Nephron progenitor cell (in vitro differentiated cells): ENCODE results near the gene ELAVL1.
"Not testable (repeated sequence)": the region's sequence is repeated elsewhere in the genome, so short reads cannot be mapped to it uniquely, and the experiment has no call there.

Experiments
- DNase-seq: peaks from one replicate; pipeline ENCODE4 v3.0.0; 2021
- H3K27ac Mint-ChIP-seq: 2 replicates; pipeline ENCODE4 v1.8.0; 2021; ENCODE audit warnings: mild to moderate bottlenecking, moderate library complexity, mixed read lengths
- H3K27me3 Mint-ChIP-seq: 2 replicates; pipeline ENCODE4 v1.8.0; 2021; ENCODE audit warnings: mild to moderate bottlenecking, low read depth, mixed read lengths; ENCODE audit not compliant: poor library complexity
- H3K36me3 Mint-ChIP-seq: 2 replicates; pipeline ENCODE4 v1.8.0; 2021; ENCODE audit warnings: low read depth, mixed read lengths
- H3K4me1 Mint-ChIP-seq: 2 replicates; pipeline ENCODE4 v1.8.0; 2021; ENCODE audit warnings: mixed read lengths
- H3K4me3 Mint-ChIP-seq: 2 replicates; pipeline ENCODE4 v1.8.0; 2021; ENCODE audit warnings: mild to moderate bottlenecking, moderate library complexity, mixed read lengths
- H3K9me3 Mint-ChIP-seq: 2 replicates; pipeline ENCODE4 v1.8.0; 2021; ENCODE audit warnings: mild to moderate bottlenecking, moderate library complexity, mixed read lengths
- CTCF ChIP-seq: fragments of 200-600 bp; sonication (generic); IDR thresholded peaks from 2 replicates; pipeline ENCODE4 v1.5.0; 2021; ENCODE audit warnings: antibody characterized with exemption

Gene ELAVL1

GRCh38 chr19:7920519-7921301 lies 84.7 kb downstream of the ELAVL1 start:
- Mint-ChIP-seq H3K9me3 (no peaks in the 10 kb centered on the region), H3K27me3 (peaks cover 41% of the 10 kb centered on the region), H3K36me3 (peaks cover 4% of the 10 kb centered on the region), H3K27ac (peak overlapping the region; percentile 81), H3K4me3 (peak overlapping the region; percentile 85), H3K4me1 (peaks cover 38% of the 10 kb centered on the region)
- TF ChIP-seq CTCF, result no peak
- DNase-seq, result peak; percentile 100

- peaks cover 42% of the 10 kb centered on the region for H3K4me1 Mint-ChIP-seq
- H3K9me3 Mint-ChIP-seq, result no peaks in the 10 kb centered on the region
- H3K4me3 Mint-ChIP-seq, result peak within 1 kb of the TSS; percentile 85
- peaks cover 49% of the 10 kb centered on the region for H3K27me3 Mint-ChIP-seq
- H3K27ac Mint-ChIP-seq, result peak within 1 kb of the TSS; percentile 82
- peak; percentile 98 for DNase-seq
- H3K36me3 Mint-ChIP-seq, result peaks cover 4% of the 10 kb centered on the region
- no peak for TF ChIP-seq CTCF
Measured at GRCh38 chr19:7919610-7920518, 85.6 kb downstream of the ELAVL1 start, which contains the start of gene SNAPC2. SNAPC2 (plus strand) TSS chr19:7920338; CDS start chr19:7920367, 29 bp downstream.

- H3K27ac Mint-ChIP-seq, result no peak overlapping the region
- peaks cover 60% of the 10 kb centered on the region for H3K27me3 Mint-ChIP-seq
- peak overlapping the region; percentile 85 for H3K4me3 Mint-ChIP-seq
- peaks cover 4% of the 10 kb centered on the region for H3K36me3 Mint-ChIP-seq
- DNase-seq, result no peak
- no peaks in the 10 kb centered on the region for H3K9me3 Mint-ChIP-seq
- H3K4me1 Mint-ChIP-seq, result peaks cover 42% of the 10 kb centered on the region
- no peak for TF ChIP-seq CTCF
Measured at GRCh38 chr19:7918615-7919421, 86.6 kb downstream of the ELAVL1 start.

GRCh38 chr19:7918062-7918614 lies 87.3 kb downstream of the ELAVL1 start:
- H3K27ac Mint-ChIP-seq, H3K36me3 Mint-ChIP-seq, H3K9me3 Mint-ChIP-seq, DNase-seq: not testable (repeated sequence)
- Mint-ChIP-seq H3K4me3 (peak overlapping the region; percentile 61), H3K4me1 (peaks cover 40% of the 10 kb centered on the region), H3K27me3 (peaks cover 63% of the 10 kb centered on the region)

GRCh38 chr19:7917267-7918061 lies 88.0 kb downstream of the ELAVL1 start:
- H3K9me3 Mint-ChIP-seq, result no peaks in the 10 kb centered on the region
- no peak overlapping the region for H3K27ac Mint-ChIP-seq
- H3K27me3 Mint-ChIP-seq, result peaks cover 63% of the 10 kb centered on the region
- H3K4me3 Mint-ChIP-seq, result peak overlapping the region; percentile 81
- DNase-seq, result peak; percentile 82
- TF ChIP-seq CTCF, result peak; percentile 58
- peaks cover 6% of the 10 kb centered on the region for H3K36me3 Mint-ChIP-seq
- peaks cover 42% of the 10 kb centered on the region for H3K4me1 Mint-ChIP-seq
